Left ventricle myocardium inferior (tissue), 1 donor: ENCODE data around the gene GALNT16. TPM values are rescaled to one million over a fixed set of nuclear protein-coding genes. Genes with fewer than 3 reads are reported as not detected.

Source experiments
- DNase-seq: peaks from one replicate; pipeline ENCODE4 v3.0.0-alpha.2; 2020
- H3K27ac ChIP-seq: fragments of 200-600 bp; replicated peaks from 2 replicates; pipeline ENCODE4 v1.8.0; 2021
- H3K27me3 ChIP-seq: fragments of 200-600 bp; 2 replicates; pipeline ENCODE4 v1.8.0; 2021; ENCODE audit warnings: low read depth
- H3K36me3 ChIP-seq: fragments of 200-600 bp; 2 replicates; pipeline ENCODE4 v1.8.0; 2021
- H3K4me1 ChIP-seq: fragments of 200-600 bp; 2 replicates; pipeline ENCODE4 v1.8.0; 2021
- H3K4me3 ChIP-seq: fragments of 200-600 bp; 2 replicates; pipeline ENCODE4 v1.8.0; 2021; ENCODE audit warnings: mild to moderate bottlenecking, moderate library complexity
- H3K9me3 ChIP-seq: fragments of 200-600 bp; replicated peaks from 2 replicates; pipeline ENCODE4 v1.8.0; 2021
- CTCF ChIP-seq: fragments of 200-600 bp; IDR thresholded peaks from 2 replicates; pipeline ENCODE4 v1.8.0; 2021; ENCODE audit warnings: antibody characterized with exemption, mild to moderate bottlenecking, borderline replicate concordance
- intact Hi-C: fragments of 100-400 bp; cut with micrococcal nuclease; formaldehyde crosslinking; loops from one replicate; pipeline ENCODE4 v1.11.0; 2022
- total RNA-seq: library from RNA; stranded (reverse); fragmentation: NEBNext Ultra II Directional; extraction: Animal tissue kit (Norgen Biotek cat#: 25700); gene quantifications from one replicate; pipeline ENCODE4 v1.2.1, GENCODE V29; 2021
- donor health status: DM: no; HTN: yes; CAD: no; lungs with severe emphysema.

Gene GALNT16
- total RNA-seq, 1 donor from 2014 or later = 70.5 TPM

- Histone ChIP-seq H3K9me3 (peaks cover 6% of the 10 kb centered on the region), H3K4me1 (no peaks in the 10 kb centered on the region), H3K4me3 (no peak overlapping the region), H3K36me3 (peaks cover 26% of the 10 kb centered on the region), H3K27me3 (no peaks in the 10 kb centered on the region), H3K27ac (no peak overlapping the region)
- intact Hi-C loops = no loop called here
- no peak for TF ChIP-seq CTCF
- no peak for DNase-seq
These were observed 113.1 kb downstream of the GALNT16 start for GRCh38 chr14:69373104-69373503.

DNA sequence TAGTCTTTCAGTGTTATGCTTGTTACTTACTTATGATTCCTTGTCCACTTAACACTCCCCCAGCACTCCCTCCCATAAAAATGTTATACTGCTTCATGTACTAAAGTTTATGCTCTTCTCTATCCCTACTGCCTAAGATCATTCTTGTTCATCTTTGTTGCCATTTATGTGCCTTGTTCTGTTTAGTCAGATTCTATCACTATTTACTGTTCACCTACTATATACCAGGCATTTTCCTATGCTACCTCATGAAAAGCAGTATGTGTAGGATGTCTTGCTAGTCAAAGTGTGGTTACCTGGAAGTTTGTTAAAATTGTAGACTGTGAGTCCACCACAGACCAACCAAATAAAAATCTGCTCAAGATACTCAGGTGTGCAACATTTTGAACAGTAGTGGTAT is 114.3 kb downstream of the GALNT16 start:
- no peak overlapping the region for H3K27ac ChIP-seq
- intact Hi-C loops = no loop called here
- H3K4me3 ChIP-seq = no peak overlapping the region
- DNase-seq = no peak
- peaks cover 32% of the 10 kb centered on the region for H3K36me3 ChIP-seq
- H3K4me1 ChIP-seq = no peaks in the 10 kb centered on the region
- TF ChIP-seq CTCF = no peak
- H3K9me3 ChIP-seq = peaks cover 6% of the 10 kb centered on the region
- H3K27me3 ChIP-seq = no peaks in the 10 kb centered on the region

DNA sequence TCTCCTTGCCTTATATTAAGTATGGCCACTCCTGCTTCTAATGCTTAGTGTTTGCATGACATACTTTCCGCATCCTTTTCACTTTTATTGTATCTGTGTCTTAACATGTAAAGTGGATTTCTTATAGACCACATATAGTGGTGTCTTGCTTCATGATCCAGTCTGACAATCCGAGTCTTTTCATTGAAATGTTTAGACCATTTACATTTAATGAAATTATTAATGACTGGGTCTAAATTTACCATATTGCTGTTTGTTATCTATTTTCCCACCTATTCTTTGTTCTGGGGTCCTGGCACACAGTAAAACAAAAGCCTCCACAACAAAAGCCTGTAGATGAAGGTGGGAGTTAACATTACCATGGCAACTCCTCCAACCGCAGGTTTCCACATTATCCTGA is 115.2 kb downstream of the GALNT16 start:
- intact Hi-C loops = no loop called here
- DNase-seq = no peak
- no peaks in the 10 kb centered on the region for H3K4me1 ChIP-seq
- H3K27me3 ChIP-seq = no peaks in the 10 kb centered on the region
- no peak for TF ChIP-seq CTCF
- no peak overlapping the region for H3K4me3 ChIP-seq
- H3K27ac ChIP-seq = no peak overlapping the region
- H3K36me3 ChIP-seq = peaks cover 41% of the 10 kb centered on the region
- H3K9me3 ChIP-seq = peaks cover 6% of the 10 kb centered on the region

GRCh38 chr14:69375722-69376121 is 115.8 kb downstream of the GALNT16 start:
- Histone ChIP-seq H3K27me3 (no peaks in the 10 kb centered on the region), H3K4me1 (peaks cover 3% of the 10 kb centered on the region), H3K4me3 (no peak overlapping the region), H3K27ac (no peak overlapping the region), H3K36me3 (peaks cover 45% of the 10 kb centered on the region), H3K9me3 (peaks cover 6% of the 10 kb centered on the region)
- intact Hi-C loops = no loop called here
- no peak for TF ChIP-seq CTCF
- DNase-seq = no peak

DNA sequence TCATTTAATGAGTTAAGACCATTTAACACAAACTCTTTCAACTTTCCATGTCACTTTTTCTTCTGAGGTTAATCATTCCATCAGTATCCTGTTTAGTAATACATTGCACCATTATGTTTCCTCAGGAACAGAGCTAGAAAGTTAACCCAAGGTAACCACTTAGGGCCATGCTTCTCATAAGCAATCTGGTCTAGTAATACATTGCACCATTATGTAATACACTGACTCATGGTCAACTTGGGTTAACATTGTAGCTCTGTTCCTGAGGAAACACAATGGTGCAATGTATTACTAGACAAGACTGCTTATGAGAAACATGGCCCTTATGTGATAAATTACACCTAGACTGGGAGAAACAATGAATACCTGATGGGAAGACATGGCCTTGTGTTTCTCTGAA is 116.5 kb downstream of the GALNT16 start:
- Histone ChIP-seq H3K4me3 (no peak overlapping the region), H3K27ac (no peak overlapping the region), H3K9me3 (peaks cover 6% of the 10 kb centered on the region), H3K36me3 (peaks cover 45% of the 10 kb centered on the region), H3K27me3 (no peaks in the 10 kb centered on the region), H3K4me1 (peaks cover 9% of the 10 kb centered on the region)
- no peak for DNase-seq
- intact Hi-C loops = no loop called here
- TF ChIP-seq CTCF = no peak

- H3K27ac ChIP-seq = no peak overlapping the region
- H3K9me3 ChIP-seq = peaks cover 6% of the 10 kb centered on the region
- no peak for DNase-seq
- intact Hi-C loops = no loop called here
- H3K36me3 ChIP-seq = peaks cover 45% of the 10 kb centered on the region
- no peaks in the 10 kb centered on the region for H3K27me3 ChIP-seq
- H3K4me3 ChIP-seq = no peak overlapping the region
- peaks cover 9% of the 10 kb centered on the region for H3K4me1 ChIP-seq
- no peak for TF ChIP-seq CTCF
These were observed 118.3 kb downstream of the GALNT16 start for GRCh38 chr14:69378274-69378673.
